GM18502 (cell line): ENCODE results near the gene NAPG.
A peak's percentile ranks its signal among the peaks of the same experiment; 100 is the strongest.
"Not testable (repeated sequence)": the region's sequence is repeated elsewhere in the genome, so short reads cannot be mapped to it uniquely, and the experiment has no call there.

ENCODE experiments used
- ATAC-seq: cut with Tn5 transposase; IDR thresholded peaks from one replicate; pipeline ENCODE4 v1.9.1; 2021; ENCODE audit warnings: mild to moderate bottlenecking; ENCODE audit not compliant: unreplicated experiment, poor library complexity

The NAPG gene

DNA sequence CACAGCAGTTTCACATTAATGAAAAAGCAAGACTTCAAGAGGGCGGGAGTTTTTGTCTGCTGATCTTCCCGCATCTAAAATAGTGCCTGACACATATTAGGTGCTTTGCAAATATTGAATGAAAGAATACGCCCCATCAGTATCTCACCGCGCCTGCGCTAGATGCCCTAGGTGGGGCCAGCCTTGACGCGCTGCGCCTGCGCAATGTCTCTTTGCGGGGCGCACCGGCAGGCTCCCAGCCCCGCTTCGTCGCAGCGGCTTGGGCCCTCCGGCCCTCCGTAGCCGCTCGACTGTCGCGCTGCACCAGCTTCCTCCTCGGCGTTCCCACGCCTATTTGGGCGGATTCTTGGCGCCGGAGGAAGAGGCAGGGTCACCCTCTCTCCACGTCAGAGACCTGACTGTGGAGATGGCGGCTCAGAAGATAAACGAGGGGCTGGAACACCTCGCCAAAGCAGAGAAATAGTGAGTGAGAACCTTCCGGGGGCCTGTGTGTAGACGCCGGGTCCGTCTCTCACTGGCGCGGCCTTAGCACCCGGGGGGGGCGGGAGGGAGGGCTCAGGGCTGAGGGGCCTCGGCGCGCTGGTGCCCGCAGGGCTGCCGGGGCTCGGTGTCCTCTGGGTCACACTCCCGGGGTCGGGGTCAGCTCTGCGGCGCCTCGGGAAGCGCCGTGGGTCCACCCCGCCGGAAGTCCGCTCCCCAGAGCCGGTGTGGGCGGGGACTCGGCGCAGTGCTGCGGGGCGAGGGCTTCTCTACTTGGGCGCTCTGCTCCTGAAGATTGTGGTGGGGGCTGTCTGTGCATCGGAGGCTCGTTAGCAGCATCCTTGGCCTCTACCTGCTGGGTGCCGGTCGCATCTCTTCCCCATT lies at the start of gene NAPG:
TSS of gene NAPG (plus strand) at position 331 of the 864 bp plus-strand sequence. CDS start at position 407, 76 bp downstream.
- peak; percentile 82 for ATAC-seq

GRCh38 chr18:10476338-10476791 lies 49.5 kb upstream of the NAPG start:
- ATAC-seq, result no peak

GRCh38 chr18:10477121-10477862 lies 48.5 kb upstream of the NAPG start:
- ATAC-seq, result no peak

GRCh38 chr18:10477863-10478260 lies 48.0 kb upstream of the NAPG start:
- ATAC-seq, result no peak

DNA sequence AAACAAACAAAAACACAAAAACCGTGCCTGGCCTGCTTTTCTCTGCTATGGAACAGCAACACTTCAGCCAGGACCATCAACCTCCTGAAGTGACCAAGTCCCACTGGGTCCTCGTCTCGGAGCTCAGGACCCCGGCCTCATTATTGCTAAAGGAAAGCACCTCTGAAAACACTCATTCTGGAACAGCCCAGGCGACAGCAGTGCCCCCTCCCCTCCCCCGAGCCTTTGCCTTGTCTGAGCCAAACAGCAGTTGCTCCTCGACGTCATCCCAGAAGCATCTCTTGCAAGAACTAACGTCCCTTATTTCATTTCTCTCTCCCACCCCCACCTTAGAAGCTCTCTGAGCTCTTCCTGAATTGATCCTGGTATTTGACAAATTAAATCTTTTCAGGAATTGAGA lies 44.0 kb upstream of the NAPG start:
- no peak for ATAC-seq

- ATAC-seq, result peak; percentile 25
Observed at GRCh38 chr18:10482363-10482984, 43.4 kb upstream of the NAPG start.

DNA sequence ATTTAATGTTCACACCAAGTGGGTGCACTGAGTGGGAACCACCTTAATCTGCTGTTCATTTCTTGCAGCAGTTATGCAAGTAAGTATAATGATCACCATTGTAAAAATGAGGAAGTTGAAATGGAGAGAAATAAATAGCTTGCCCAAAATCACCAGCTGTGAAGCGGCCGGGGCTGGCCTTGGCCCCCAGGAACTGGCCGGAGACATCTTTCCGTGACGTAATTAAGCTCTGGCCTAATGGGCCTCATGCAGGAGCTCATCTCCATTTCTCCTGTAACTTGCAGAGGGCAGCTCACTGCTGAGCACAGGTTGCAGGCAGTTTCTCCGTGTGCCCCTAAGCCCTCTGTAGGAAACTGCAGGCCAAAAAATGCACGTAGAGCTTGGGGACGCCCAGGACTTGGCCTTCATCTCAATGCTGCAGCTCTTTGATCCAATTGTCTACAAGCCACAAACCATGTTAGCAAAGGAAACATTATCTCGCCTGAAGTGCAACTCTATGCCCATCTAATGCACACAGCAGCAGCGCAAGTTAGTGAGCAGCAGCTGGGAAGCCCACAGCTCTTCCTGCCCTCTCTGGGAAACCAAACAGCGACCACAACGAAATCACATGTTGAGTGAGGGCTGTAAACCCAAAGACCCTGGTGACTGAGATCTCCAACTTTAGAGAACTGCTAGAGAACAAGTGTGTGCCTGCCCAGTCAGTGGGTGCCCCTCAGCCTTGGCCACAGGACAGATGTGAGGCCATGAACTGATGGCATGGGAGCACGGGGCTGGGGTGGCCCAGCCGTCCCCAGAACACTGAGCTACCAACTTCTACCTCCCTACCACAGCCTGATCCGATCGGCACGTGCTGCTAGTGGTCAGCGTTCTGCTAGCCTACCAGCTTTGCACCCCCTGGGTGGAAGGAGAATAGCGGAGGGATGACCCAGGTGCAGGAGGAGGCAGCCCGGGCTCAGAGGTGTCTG lies 42.6 kb upstream of the NAPG start:
- ATAC-seq, result peak; percentile 77

DNA sequence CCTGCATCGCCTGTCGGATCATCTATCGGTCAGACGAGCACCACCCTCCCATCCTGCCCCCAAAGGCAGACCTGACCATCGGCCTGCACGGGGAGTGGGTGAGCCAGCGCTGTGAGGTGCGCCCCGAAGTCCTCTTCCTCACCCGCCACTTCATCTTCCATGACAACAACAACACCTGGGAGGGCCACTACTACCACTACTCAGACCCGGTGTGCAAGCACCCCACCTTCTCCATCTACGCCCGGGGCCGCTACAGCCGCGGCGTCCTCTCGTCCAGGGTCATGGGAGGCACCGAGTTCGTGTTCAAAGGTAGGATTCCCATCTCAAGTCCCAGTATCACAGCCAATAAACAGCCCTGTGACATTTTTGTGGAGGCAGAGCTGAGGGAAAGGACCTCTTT lies 40.4 kb upstream of the NAPG start:
- ATAC-seq, result no peak

DNA sequence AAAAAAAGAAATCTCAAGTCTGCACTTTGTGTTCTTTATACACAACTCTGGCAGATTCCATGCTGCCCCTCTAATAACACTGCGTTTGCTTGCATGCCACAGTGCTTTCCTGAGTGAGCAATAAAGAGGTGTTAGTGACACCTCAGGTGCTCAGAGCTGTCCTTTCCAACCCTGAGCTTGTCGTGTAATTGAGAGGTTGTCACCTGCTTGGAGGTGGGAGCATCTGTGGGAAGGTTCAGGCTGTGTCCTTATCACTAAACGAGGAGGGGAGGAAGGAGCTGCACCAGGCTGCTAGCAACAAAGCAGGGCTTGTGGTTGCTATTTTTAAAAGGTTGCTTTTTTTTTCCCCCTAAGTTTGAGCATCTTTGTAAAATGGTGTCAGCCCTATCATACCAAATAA lies 39.5 kb upstream of the NAPG start:
- no peak for ATAC-seq

DNA sequence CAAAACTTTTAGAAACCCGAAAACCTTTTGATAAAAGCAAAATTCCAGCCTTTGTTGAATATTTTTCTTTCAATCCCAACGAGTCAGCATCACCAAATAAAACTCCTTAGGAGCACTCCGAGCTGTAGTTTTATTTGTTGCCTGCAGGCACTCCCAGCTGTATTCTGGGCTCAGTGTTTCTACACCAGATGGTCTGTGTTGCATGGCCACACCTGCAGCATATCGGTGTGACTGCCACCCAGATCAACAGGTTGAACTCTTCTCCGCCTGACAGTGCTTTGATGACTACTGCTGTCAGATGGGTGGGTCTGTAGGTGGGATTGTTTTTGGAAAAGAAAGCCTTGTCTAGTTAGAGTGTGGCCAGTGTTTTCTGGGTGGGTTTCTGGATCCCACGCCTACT lies 38.7 kb upstream of the NAPG start:
- ATAC-seq, result no peak

- ATAC-seq, result no peak
Observed at GRCh38 chr18:10488017-10488416, 37.8 kb upstream of the NAPG start.

DNA sequence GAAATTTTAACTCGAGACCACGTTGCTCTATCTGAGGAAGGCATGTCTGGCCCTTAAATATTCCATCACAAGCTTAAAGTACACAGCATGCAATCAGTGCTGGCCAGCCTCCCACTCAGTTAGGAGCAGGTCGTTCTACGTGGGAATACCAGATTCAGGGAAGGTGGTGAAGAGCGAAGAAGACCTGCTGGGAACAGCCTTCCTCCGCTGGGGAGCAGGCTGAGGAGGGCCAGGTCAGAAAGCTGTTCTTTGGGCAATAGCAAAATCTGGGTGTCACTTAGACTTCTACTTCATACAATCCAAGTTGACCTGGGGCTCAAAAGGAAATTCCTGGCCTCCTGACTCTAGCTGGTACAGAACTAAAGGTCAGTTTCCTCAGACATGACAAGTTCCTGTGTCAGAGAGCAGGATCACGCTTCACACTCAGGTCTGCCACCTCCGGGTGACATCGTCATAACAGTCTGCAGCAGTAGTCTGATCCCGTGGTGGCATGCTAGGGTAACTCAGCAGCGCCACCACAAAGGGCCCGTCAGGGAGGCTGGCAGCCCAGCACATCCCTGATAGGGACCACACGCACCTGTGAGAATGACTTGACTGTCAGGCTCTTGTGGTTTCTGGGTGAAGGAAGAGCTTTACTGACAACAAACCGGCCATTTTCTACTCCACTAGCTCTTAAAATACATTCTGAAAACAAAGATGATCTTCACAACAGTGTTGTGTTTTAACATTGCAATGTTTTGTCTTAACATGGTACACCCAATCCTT lies 35.2 kb upstream of the NAPG start:
- ATAC-seq, result peak; percentile 98

- ATAC-seq, result no peak
Observed at GRCh38 chr18:10495936-10496335, 29.9 kb upstream of the NAPG start.

DNA sequence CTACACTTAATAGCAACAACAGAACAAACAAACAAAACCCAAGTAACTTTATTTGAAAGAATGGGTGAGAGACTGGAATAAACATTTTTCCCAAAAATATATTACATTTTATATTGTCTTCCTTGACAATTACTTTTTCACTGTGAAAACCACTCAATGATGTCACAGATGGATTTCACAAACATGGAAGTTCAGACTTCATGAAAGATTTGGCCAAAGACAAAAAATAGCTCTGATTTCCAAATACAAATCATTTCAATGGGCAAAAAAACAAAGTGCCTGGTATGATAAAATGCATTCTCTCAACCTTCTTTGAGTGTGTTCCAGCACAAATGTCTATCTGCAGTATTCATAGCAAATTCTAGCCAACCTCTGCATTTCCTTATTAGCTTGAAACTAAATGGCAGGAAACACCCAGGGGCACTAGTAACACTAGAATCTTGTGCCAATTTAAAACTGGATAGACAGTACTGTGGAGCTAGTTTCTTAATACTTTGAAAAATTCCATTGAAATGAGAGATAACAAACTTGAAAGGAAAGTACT lies 28.5 kb upstream of the NAPG start:
- no peak for ATAC-seq

DNA sequence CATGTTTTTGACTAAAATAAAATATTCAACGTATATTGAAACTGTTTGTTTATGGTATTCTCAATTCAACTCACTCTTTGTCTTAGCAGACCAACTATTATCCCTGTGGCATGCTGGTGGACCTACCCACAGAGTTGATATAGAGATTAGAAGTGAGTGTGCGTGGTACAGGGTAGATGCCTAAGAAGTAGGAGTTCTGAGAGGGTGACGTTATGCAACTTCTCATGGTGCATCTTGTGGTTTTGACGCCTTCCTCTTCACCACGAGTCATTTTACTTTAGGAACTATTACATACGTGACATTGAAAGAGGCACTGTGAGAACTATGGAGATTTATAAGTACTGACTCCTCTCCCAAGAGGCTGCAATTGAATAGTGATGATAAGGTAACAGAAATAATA lies 26.6 kb upstream of the NAPG start:
- ATAC-seq, result no peak

- no peak for ATAC-seq
Observed at GRCh38 chr18:10500038-10500437, 25.8 kb upstream of the NAPG start.

GRCh38 chr18:10504723-10505122 lies 21.1 kb upstream of the NAPG start:
- ATAC-seq, result no peak

DNA sequence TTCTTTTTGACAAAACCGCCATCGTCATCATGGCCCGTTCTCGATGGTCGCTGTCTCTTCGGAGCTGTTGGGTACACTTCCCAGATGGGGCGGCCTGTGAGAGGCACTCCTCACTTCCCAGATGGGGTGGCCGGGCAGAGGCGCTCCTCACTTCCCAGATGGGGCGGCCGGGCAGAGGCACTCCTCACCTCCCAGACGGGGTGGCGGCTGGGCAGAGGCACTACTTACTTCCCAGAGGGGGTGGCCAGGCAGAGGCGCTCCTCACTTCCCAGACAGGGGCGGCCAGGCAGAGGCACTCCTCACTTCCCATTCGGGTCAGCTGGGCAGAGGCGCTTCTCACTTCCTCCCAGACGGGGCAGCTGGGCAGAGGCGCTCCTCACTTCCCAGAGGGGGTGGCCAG lies 19.9 kb upstream of the NAPG start:
- not testable (repeated sequence) for ATAC-seq

GRCh38 chr18:10508591-10508990 lies 17.2 kb upstream of the NAPG start:
- ATAC-seq, result no peak
